ENCODE results near the gene KANSL1. TPM values are rescaled to one million over a fixed set of nuclear protein-coding genes. Genes with fewer than 3 reads are reported as not detected.
A peak's percentile ranks its signal among the peaks of the same experiment; 100 is the strongest.

KANSL1 gene
- total and polyA plus RNA-seq, 10 of the 15 experiments (the other 5 are each of a cell fraction or from before 2014, with no cell fraction given), result 4.7 to 60.6 (median 28.0) TPM

GRCh38 chr17:46025510-46026165 lies 167.6 kb downstream of the KANSL1 start:
- H2AFZ ChIP-seq (ENCODE audit: control insufficient read depth, low read depth, low read length), result no peak overlapping the region
- H3K36me3 ChIP-seq (ENCODE audit: control insufficient read depth in 2 of 2, insufficient read depth in 2 of 2, low read length in 1 of 2), result peaks cover under 1 to 14% of the 10 kb centered on the region in 2 experiments; a peak in 3 of 4 replicates
- no peak for FAIRE-seq
- no peak overlapping the region for H3K4me2 ChIP-seq (ENCODE audit: control insufficient read depth, insufficient read depth)
- peak; percentile 18; the same call in 2 of the 3 replicates for ATAC-seq
- BruUV-seq (replicated peaks), result no TSS peak
- intact Hi-C loops (cut with micrococcal nuclease; ENCODE audit: unreplicated experiment), result no loop called here
- no peak for TF ChIP-seq E2F4 (IDR thresholded peaks at IDR 0.05; ENCODE audit: low read depth, low read length)
- no peak overlapping the region for H3K4me3 ChIP-seq
- CTCF ChIA-PET, result interaction anchor here (0.8 kb wide), 1 partner anchor 9 kb away, joined by 3 read pairs; no protein-coding TSS in a partner anchor
- WGBS (ENCODE audit: insufficient coverage, insufficient replicate concordance, low lambda C conversion rate, missing lambda C conversion rate), result 69% methylated on average over 8 of the region's 8 CpGs
- POLR2A ChIA-PET, result no interaction called here
- no peaks in the 10 kb centered on the region for H4K20me1 ChIP-seq (ENCODE audit: control insufficient read depth, insufficient read depth)
- SMC1A ChIA-PET (ENCODE audit: uncharacterized antibody, unreplicated experiment), result interaction anchor here (1.3 kb wide), 1 partner anchor 9 kb away, joined by 3 read pairs; no protein-coding TSS in a partner anchor
- no peaks in the 10 kb centered on the region for H3K27me3 ChIP-seq (replicated peaks in 1 of 2; ENCODE audit: control insufficient read depth in 2 of 2, insufficient read depth in 2 of 2, low read length in 1 of 2)
- in situ Hi-C loops (cut with MboI), result no loop called here
- H3K9ac ChIP-seq (ENCODE audit: control insufficient read depth, insufficient read depth, low read length), result no peak overlapping the region
- no peaks in the 10 kb centered on the region for H3K79me2 ChIP-seq (ENCODE audit: control insufficient read depth, insufficient read depth, low read length)
- RAD21 ChIA-PET (ENCODE audit: unreplicated experiment), result no interaction called here
- H3K9me3 ChIP-seq (replicated peaks; ENCODE audit: control insufficient read depth, insufficient read depth, low read length), result no peaks in the 10 kb centered on the region
- H3K4me1 ChIP-seq (ENCODE audit: control insufficient read depth, insufficient read depth, low read length), result peaks cover 11% of the 10 kb centered on the region
- no peak overlapping the region for H3K27ac ChIP-seq (ENCODE audit: control insufficient read depth, insufficient read depth)
- no peak for DNase-seq (ENCODE audit: low read depth, low spot score)

- Histone ChIP-seq H3K4me2 (ENCODE audit: control insufficient read depth, insufficient read depth) (no peak overlapping the region), H3K27ac (ENCODE audit: control insufficient read depth, insufficient read depth) (no peak overlapping the region), H3K4me3 (no peak overlapping the region), H3K27me3 (replicated peaks in 1 of 2; ENCODE audit: control insufficient read depth in 2 of 2, insufficient read depth in 2 of 2, low read length in 1 of 2) (no peaks in the 10 kb centered on the region), H3K9ac (ENCODE audit: control insufficient read depth, insufficient read depth, low read length) (no peak overlapping the region), H4K20me1 (ENCODE audit: control insufficient read depth, insufficient read depth) (no peaks in the 10 kb centered on the region), H3K9me3 (replicated peaks; ENCODE audit: control insufficient read depth, insufficient read depth, low read length) (no peaks in the 10 kb centered on the region), H3K36me3 (ENCODE audit: control insufficient read depth in 2 of 2, insufficient read depth in 2 of 2, low read length in 1 of 2) (peaks cover 0 to 9% of the 10 kb centered on the region in 2 experiments; a peak in 2 of 4 replicates), H3K79me2 (ENCODE audit: control insufficient read depth, insufficient read depth, low read length) (no peaks in the 10 kb centered on the region), H3K4me1 (ENCODE audit: control insufficient read depth, insufficient read depth, low read length) (peaks cover 15% of the 10 kb centered on the region), H2AFZ (ENCODE audit: control insufficient read depth, low read depth, low read length) (no peak overlapping the region)
- ChIA-PET CTCF (no interaction called here), RAD21 (ENCODE audit: unreplicated experiment) (no interaction called here), SMC1A (ENCODE audit: uncharacterized antibody, unreplicated experiment) (no interaction called here), POLR2A (no interaction called here)
- 84% methylated on average over 10 of the region's 10 CpGs for WGBS (ENCODE audit: insufficient coverage, insufficient replicate concordance, low lambda C conversion rate, missing lambda C conversion rate)
- ATAC-seq (no peak), DNase-seq (ENCODE audit: low read depth, low spot score) (no peak), FAIRE-seq (no peak)
- intact Hi-C loops (cut with micrococcal nuclease; ENCODE audit: unreplicated experiment) (no loop called here), in situ Hi-C loops (cut with MboI) (no loop called here)
- no TSS peak for BruUV-seq (replicated peaks)
- TF ChIP-seq JUNB (IDR thresholded peaks at IDR 0.05) (no peak), ZNF207 (IDR thresholded peaks at IDR 0.05; ENCODE audit: borderline replicate concordance) (no peak), CTCF (IDR thresholded peaks at IDR 0.05 in 2 of 3, conservative IDR thresholded peaks at IDR 0.05 in 1 of 3; ENCODE audit: control insufficient read depth in 2 of 3, extremely low read depth in 1 of 3, insufficient read depth in 1 of 3, low read depth in 3 of 3, low read length in 3 of 3) (no peak), REST (IDR thresholded peaks at IDR 0.05; ENCODE audit: low read depth, low read length) (no peak), HSF1 (IDR thresholded peaks at IDR 0.05; ENCODE audit: low read depth, low read length) (no peak), NBN (IDR thresholded peaks at IDR 0.05) (no peak), LARP7 (IDR thresholded peaks at IDR 0.05) (no peak)
Observed at GRCh38 chr17:46025060-46025459, 168.2 kb downstream of the KANSL1 start.
